Vein endothelial cell (primary cell): ENCODE data around the gene TMEM184A. TPM values are rescaled to one million over a fixed set of nuclear protein-coding genes. Genes with fewer than 3 reads are reported as not detected.

Experiments
- total RNA-seq: library from RNA; depleted of rRNA; stranded (reverse); fragments of >200 nt; gene quantifications from 2 replicates; pipeline ENCODE4 v1.2.3, GENCODE V29; 2012

Gene TMEM184A
- total RNA-seq, result 0.10 and 0.33 TPM in 2 replicates

GRCh38 chr7:1555813-1556543 lies at the start of gene TMEM184A:
Gene TMEM184A, minus strand, starts transcription at chr7:1556205. Its CDS starts 721 bp downstream, at chr7:1555484.

GRCh38 chr7:1569833-1570632 lies 14.0 kb upstream of the TMEM184A start, which contains the start of gene PSMG3:
Gene PSMG3, minus strand, starts transcription at chr7:1570032. Its CDS starts 693 bp downstream, at chr7:1569339.

GRCh38 chr7:1503816-1504775 lies 51.9 kb downstream of the TMEM184A start, which contains the start of gene INTS1:
Gene INTS1, minus strand, starts transcription at chr7:1504389. Its CDS starts 429 bp downstream, at chr7:1503960.

Other genes with a start within 250 kb of the TMEM184A start
- gene MICALL2, start 96.7 kb downstream of the TMEM184A start, total RNA-seq, result 28.9 and 34.0 TPM in 2 replicates
- 74.8 and 92.8 TPM in 2 replicates for gene INTS1, start 51.8 kb downstream of the TMEM184A start, total RNA-seq
- 20.7 and 31.4 TPM in 2 replicates for gene MAFK, start 25.5 kb downstream of the TMEM184A start, total RNA-seq
- 20.3 and 33.7 TPM in 2 replicates for gene PSMG3, start 13.8 kb upstream of the TMEM184A start, total RNA-seq
- 0.65 and 1.1 TPM in 2 replicates for gene ELFN1, start 114.1 kb upstream of the TMEM184A start, total RNA-seq